NT2/D1 (cell line): Measurements from ENCODE around the gene RPTOR.

Source experiments
- YY1 ChIP-seq: IDR thresholded peaks from 2 replicates; pipeline ENCODE4 v1.6.1; 2011; ENCODE audit not compliant: insufficient read length, insufficient read depth
- ZNF274 ChIP-seq: IDR thresholded peaks from 2 replicates; pipeline ENCODE4 v1.6.1; 2011; ENCODE audit warnings: mild to moderate bottlenecking, low read depth, low read length

- TF ChIP-seq YY1 (no peak), ZNF274 (no peak)
Observed at GRCh38 chr17:80615376-80615775, 70.7 kb downstream of the RPTOR start.
